ENCODE data around the gene CXorf65. TPM values are rescaled to one million over a fixed set of nuclear protein-coding genes. Genes with fewer than 3 reads are reported as not detected.

CXorf65 gene
- total and polyA plus RNA-seq, 8 donors: 0.43 TPM; not detected in 7

GRCh38 chrX:71140440-71140839 is 33.9 kb upstream of the CXorf65 start:
- Histone ChIP-seq H3K4me1 (peaks cover 0 to 21% (median 11%) of the 10 kb centered on the region in 4 donors), H3K27me3 (no peaks in the 10 kb centered on the region), H3K9me3 (no peaks in the 10 kb centered on the region), H3K4me3 (no peak overlapping the region), H3K36me3 (peaks cover 7 to 74% (median 73%) of the 10 kb centered on the region in 4 donors), H3K27ac (no peak overlapping the region)
- 62 to 82% (median 65%) methylated on average over 2 to 6 of the region's 6 CpGs for WGBS, 5 donors
- intact Hi-C loops (cut with DNase I; ENCODE audit: low total_unique reads): no loop called here
- TF ChIP-seq POLR2A (IDR thresholded peaks at IDR 0.05): no peak
- TF ChIP-seq CTCF (IDR thresholded peaks at IDR 0.05): no peak
- TF ChIP-seq POLR2AphosphoS5 (IDR thresholded peaks at IDR 0.05): no peak
- TF ChIP-seq EP300 (IDR thresholded peaks at IDR 0.05): no peak
- DNase-seq: no peak

- WGBS, 5 donors: 63 to 88% (median 83%) methylated on average over 2 to 4 of the region's 4 CpGs
- Histone ChIP-seq H3K4me1 (peaks cover 0 to 7% (median 6%) of the 10 kb centered on the region in 4 donors), H3K36me3 (peaks cover 14 to 99% (median 95%) of the 10 kb centered on the region in 4 donors), H3K9me3 (no peaks in the 10 kb centered on the region), H3K27ac (no peak overlapping the region), H3K4me3 (no peak overlapping the region), H3K27me3 (no peaks in the 10 kb centered on the region)
- DNase-seq: no peak
- intact Hi-C loops (cut with DNase I; ENCODE audit: low total_unique reads): no loop called here
- TF ChIP-seq POLR2AphosphoS5 (IDR thresholded peaks at IDR 0.05) (no peak), POLR2A (IDR thresholded peaks at IDR 0.05) (no peak), EP300 (IDR thresholded peaks at IDR 0.05) (no peak)
Observed at GRCh38 chrX:71131510-71131909, 25.0 kb upstream of the CXorf65 start.

- peaks cover 7 to 99% (median 95%) of the 10 kb centered on the region in 4 donors for H3K36me3 ChIP-seq
- no peaks in the 10 kb centered on the region for H3K9me3 ChIP-seq
- DNase-seq: peak; percentile 83 to 89
- TF ChIP-seq POLR2AphosphoS5 (IDR thresholded peaks at IDR 0.05) (peak in 1 of 3 donors; percentile 47), POLR2A (IDR thresholded peaks at IDR 0.05) (no peak), CTCF (IDR thresholded peaks at IDR 0.05) (peak in 5 of 7 experiments; percentile 52 to 78 (median 68)), EP300 (IDR thresholded peaks at IDR 0.05) (no peak)
- no peak overlapping the region for H3K27ac ChIP-seq
- no peak overlapping the region for H3K4me3 ChIP-seq
- H3K27me3 ChIP-seq: no peaks in the 10 kb centered on the region
- WGBS, 5 donors: 19 to 32% (median 24%) methylated on average over 16 to 18 of the region's 18 CpGs
- intact Hi-C loops (cut with DNase I; ENCODE audit: low total_unique reads): no loop called here
- peaks cover 0 to 7% (median 6%) of the 10 kb centered on the region in 4 donors for H3K4me1 ChIP-seq
Observed at GRCh38 chrX:71128915-71129765, 22.6 kb upstream of the CXorf65 start.

- TF ChIP-seq POLR2AphosphoS5 (IDR thresholded peaks at IDR 0.05) (no peak), EP300 (IDR thresholded peaks at IDR 0.05) (no peak), CTCF (IDR thresholded peaks at IDR 0.05) (no peak)
- intact Hi-C loops (cut with DNase I; ENCODE audit: low total_unique reads): no loop called here
- 70 to 81% (median 74%) methylated on average over 12 of the region's 12 CpGs for WGBS, 5 donors
- no peaks in the 10 kb centered on the region for H3K27me3 ChIP-seq
- no peak for DNase-seq
- peaks cover 14 to 99% (median 95%) of the 10 kb centered on the region in 4 donors for H3K36me3 ChIP-seq
- H3K27ac ChIP-seq: no peak overlapping the region
- peaks cover 0 to 7% (median 6%) of the 10 kb centered on the region in 4 donors for H3K4me1 ChIP-seq
- H3K9me3 ChIP-seq: no peaks in the 10 kb centered on the region
- no peak overlapping the region for H3K4me3 ChIP-seq
Observed at GRCh38 chrX:71128166-71128833, 21.8 kb upstream of the CXorf65 start.

Data from stomach (tissue), 9 donors.